ENCODE results near the gene SLC27A4.

The SLC27A4 gene

DNA sequence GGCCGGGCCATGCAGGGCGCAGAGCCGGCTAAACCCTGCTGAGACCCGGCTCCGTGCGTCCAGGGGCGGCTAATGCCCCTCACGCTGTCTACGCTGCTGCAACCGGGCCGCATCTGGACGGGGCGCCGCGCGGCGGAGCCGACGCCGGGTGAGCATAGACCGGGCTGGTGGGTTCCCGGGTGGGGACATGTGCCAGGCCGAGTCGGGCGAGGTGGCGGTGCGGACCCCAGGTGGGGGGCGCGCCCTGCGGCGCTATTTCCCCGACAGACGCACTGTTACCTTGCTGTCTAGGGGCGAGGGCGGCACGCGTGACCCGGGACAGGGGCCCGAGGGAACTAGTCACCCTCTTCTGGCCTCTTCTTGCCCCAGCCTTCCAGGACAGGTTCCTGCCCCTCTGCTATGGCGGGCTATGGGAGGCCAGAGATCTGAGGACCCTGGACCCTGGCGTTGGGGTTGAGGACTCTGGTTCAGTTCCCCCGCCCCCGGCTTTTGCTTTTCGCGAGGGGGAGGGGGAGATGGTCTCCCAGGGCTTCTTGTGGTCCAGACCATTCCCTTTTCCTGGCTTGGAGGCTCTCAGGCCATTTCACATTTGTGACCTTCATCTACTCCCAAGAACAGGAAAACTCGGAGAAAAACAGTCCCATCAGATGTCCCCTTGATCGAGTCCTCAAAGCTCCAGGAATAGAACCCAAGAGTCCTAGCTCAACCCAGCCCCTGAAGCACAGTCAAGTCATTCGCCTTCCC lies 536 bp downstream of the SLC27A4 start:
- no peak for TF ChIP-seq POLR2A (IDR thresholded peaks at IDR 0.05; ENCODE audit: low read length)
- no peak for TF ChIP-seq GATA1 (IDR thresholded peaks at IDR 0.05; ENCODE audit: low read depth, low read length)

DNA sequence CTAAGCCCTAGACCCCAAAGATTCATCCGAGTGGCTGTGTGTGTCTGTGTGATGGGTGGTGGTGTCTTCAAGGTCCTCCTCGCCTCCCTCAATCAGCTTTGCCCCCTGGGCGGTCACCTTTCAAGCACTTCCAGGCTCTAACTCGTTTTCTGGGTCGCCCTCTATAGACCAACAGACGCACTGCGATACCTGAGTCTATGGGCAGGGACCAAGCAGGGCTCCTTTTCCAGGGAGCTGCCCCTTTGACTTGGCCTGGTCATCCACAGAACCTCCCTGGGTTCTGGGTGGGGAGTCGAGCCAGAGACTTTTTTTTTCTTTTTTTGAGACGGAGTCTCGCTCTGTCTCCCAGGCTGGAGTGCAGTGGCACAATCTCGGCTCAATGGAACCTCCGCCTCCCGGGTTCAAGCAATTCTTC lies 1.1 kb downstream of the SLC27A4 start:
- peak; percentile 78 to 84 for DNase-seq
- TF ChIP-seq GATA1 (IDR thresholded peaks at IDR 0.05; ENCODE audit: low read depth, low read length) (no peak), POLR2A (IDR thresholded peaks at IDR 0.05; ENCODE audit: low read length) (no peak)

More for the DNA sequence above, 536 bp downstream of the SLC27A4 start:
- no peak for DNase-seq

DNA sequence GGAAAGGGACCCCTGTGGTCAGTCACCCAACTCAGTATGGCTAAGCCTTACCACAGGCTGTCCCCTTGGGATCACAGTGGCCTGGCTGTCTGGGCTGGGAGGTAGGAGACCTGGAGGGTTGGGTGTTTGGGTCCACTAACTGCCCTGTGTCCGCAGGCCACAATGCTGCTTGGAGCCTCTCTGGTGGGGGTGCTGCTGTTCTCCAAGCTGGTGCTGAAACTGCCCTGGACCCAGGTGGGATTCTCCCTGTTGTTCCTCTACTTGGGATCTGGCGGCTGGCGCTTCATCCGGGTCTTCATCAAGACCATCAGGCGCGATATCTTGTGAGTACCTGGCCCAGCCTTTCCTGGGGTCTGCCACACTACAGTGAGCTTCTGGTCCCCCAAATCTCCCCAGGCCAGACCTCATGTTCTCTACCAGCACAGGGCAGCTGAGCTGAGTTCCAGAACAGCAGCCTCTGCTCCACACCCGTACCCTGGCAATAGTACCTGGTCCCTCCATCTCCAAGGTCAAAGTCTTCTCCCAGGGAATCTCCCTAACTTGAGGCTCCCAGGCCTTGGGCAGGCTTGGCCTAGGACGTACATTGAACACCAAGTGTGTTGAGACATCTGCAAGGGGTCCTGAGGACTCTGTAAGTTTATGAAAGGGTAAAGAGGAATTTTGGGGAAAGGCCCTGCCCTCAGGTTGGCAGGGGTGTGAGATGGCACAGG lies 2.8 kb downstream of the SLC27A4 start:
- no peak for TF ChIP-seq POLR2A (IDR thresholded peaks at IDR 0.05; ENCODE audit: low read length)
- no peak for TF ChIP-seq GATA1 (IDR thresholded peaks at IDR 0.05; ENCODE audit: low read depth, low read length)
- DNase-seq = no peak

DNA sequence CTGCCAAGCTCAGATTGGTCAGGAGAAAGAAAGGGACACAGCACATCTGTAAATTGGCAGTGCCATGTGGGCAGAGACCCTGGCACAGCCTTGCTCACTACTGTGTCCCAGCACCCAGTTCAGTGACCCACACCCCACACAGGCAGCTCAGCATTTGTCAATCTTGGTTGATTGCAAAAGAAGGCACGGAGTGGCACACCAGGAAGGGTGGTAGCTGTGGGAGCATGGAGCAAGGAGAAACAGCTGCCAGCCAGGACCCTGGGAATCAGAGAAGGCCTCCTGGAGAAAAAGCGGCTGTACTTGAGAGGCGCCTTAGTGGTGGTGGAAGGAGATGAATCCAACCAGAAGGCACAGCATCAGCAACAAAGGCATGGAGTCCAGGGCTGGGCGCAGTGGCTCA lies 3.5 kb downstream of the SLC27A4 start:
- DNase-seq = no peak
- TF ChIP-seq POLR2A (IDR thresholded peaks at IDR 0.05; ENCODE audit: low read length) (no peak), GATA1 (IDR thresholded peaks at IDR 0.05; ENCODE audit: low read depth, low read length) (no peak)

DNA sequence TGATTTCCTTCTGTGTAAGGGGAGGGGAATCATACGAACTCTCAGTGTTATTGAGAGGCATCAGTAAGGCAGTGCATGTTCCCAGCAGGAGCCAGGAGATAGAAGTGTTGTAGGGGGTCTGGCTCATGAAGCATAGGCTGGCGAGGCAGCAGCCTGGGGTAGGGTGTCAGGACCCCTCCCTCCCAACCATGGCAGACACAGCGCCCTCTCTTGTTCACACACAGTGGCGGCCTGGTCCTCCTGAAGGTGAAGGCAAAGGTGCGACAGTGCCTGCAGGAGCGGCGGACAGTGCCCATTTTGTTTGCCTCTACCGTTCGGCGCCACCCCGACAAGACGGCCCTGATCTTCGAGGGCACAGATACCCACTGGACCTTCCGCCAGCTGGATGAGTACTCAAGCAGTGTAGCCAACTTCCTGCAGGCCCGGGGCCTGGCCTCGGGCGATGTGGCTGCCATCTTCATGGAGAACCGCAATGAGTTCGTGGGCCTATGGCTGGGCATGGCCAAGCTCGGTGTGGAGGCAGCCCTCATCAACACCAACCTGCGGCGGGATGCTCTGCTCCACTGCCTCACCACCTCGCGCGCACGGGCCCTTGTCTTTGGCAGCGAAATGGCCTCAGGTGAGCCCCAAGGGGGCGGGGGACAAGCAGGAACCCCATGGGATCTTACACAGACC lies 4.7 kb downstream of the SLC27A4 start:
- no peak for DNase-seq
- TF ChIP-seq GATA1 (IDR thresholded peaks at IDR 0.05; ENCODE audit: low read depth, low read length) (no peak), POLR2A (IDR thresholded peaks at IDR 0.05; ENCODE audit: low read length) (no peak)

DNA sequence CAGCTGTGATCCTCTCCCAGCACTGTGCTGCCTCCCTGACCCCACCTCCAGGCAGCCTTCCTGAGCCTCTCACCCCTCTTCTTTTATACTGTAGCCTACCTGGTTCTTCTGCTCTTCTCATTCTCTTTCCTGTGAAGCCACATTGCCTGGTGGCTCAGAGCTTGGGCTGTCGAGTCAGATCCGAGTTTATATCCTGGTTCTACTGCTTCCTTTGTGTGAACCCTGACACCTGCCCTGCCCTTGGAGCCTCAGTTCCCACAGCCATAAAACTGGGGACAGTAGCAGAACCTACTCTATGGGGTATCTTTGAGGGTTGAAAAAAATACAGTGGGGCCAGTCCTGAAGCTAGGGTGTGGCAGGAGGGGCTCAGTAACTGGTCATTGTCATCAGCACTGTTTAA lies 8.8 kb downstream of the SLC27A4 start:
- no peak for DNase-seq
- TF ChIP-seq GATA1 (IDR thresholded peaks at IDR 0.05; ENCODE audit: low read depth, low read length) (no peak), POLR2A (IDR thresholded peaks at IDR 0.05; ENCODE audit: low read length) (no peak)

DNA sequence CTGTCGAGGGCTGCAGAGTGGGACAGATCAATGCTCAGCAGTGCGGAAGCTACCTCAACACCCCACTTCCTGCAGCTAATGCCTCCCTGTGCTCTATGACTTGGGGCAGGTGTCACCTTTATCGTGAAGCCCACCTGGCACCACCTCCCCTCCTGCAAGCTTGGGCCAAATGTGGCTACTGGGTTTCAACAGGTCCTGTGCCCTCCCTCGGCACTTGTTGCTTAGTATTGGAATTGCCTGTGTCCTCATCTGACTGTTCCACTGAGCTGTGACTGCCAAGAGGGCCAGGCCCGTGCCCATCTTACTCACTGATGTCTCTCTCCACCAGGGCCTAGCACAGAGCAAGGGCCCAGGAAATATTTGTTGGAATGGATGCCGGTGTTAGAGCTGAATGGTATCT lies 9.4 kb downstream of the SLC27A4 start:
- TF ChIP-seq POLR2A (IDR thresholded peaks at IDR 0.05; ENCODE audit: low read length) (no peak), GATA1 (IDR thresholded peaks at IDR 0.05; ENCODE audit: low read depth, low read length) (no peak)
- no peak for DNase-seq

DNA sequence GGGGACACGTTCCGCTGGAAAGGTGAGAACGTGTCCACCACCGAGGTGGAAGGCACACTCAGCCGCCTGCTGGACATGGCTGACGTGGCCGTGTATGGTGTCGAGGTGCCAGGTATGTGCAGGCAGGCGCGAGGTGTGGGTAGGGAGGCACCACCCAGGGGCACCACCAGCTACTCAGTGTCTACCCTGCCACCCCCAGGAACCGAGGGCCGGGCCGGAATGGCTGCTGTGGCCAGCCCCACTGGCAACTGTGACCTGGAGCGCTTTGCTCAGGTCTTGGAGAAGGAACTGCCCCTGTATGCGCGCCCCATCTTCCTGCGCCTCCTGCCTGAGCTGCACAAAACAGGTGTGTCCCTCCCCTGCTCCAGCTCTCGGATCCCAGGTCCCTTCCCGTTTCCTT lies 15.1 kb downstream of the SLC27A4 start:
- TF ChIP-seq POLR2A (IDR thresholded peaks at IDR 0.05; ENCODE audit: low read length) = no peak
- TF ChIP-seq GATA1 (IDR thresholded peaks at IDR 0.05; ENCODE audit: low read depth, low read length) = no peak
- no peak for DNase-seq

DNA sequence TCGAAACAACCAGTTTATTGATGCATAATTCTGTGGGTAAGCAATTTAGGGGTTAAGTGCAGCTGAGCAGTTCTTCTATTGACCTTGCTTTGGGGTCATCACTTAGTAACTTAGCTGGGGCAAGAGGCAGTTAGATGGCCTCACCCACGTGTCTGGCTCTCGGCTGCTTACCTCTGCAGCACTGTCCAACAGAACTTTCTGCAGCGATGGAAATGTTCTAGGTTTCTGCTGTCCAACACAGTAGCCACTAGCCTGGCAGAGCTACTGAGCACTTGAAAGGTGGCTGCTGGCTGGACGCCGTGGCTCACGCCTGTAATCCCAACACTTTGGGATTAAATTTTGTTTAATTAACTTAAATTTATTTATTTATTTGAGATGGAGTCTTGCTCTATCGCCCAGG lies 17.8 kb downstream of the SLC27A4 start:
- TF ChIP-seq POLR2A (IDR thresholded peaks at IDR 0.05; ENCODE audit: low read length) (no peak), GATA1 (IDR thresholded peaks at IDR 0.05; ENCODE audit: low read depth, low read length) (no peak)
- no peak for DNase-seq

DNA sequence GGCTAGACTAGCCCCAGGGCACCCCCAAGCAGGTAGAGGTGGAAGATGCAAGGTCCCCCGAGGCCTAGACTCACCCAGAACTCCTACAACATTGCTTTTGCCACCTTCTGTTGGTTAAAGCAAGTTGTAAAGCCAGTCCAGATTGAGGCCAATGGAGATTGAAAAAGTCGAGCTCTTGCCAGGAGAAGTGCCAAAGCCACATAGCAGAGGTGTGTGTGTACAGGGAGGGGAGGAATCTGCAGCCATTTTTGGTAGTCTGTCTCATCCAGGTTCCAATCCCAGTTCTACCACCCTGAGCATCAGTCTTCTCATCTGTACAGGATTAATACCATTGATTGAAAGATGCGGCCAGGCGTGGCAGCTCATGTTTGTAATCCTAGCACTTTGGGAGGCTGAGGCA lies 18.5 kb downstream of the SLC27A4 start:
- TF ChIP-seq GATA1 (IDR thresholded peaks at IDR 0.05; ENCODE audit: low read depth, low read length) = no peak
- no peak for TF ChIP-seq POLR2A (IDR thresholded peaks at IDR 0.05; ENCODE audit: low read length)
- no peak for DNase-seq

DNA sequence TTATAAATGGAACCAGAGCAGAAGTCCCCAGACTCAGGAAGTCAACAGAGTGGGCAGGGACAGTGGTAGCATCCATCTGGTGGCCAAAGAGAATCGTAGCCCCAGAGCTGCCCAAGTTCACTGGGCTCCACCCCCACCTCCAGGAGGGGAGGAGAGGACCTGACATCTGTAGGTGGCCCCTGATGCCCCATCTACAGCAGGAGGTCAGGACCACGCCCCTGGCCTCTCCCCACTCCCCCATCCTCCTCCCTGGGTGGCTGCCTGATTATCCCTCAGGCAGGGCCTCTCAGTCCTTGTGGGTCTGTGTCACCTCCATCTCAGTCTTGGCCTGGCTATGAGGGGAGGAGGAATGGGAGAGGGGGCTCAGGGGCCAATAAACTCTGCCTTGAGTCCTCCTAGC lies 20.5 kb downstream of the SLC27A4 start:
- TF ChIP-seq POLR2A (IDR thresholded peaks at IDR 0.05; ENCODE audit: low read length) (no peak), GATA1 (IDR thresholded peaks at IDR 0.05; ENCODE audit: low read depth, low read length) (no peak)

DNA sequence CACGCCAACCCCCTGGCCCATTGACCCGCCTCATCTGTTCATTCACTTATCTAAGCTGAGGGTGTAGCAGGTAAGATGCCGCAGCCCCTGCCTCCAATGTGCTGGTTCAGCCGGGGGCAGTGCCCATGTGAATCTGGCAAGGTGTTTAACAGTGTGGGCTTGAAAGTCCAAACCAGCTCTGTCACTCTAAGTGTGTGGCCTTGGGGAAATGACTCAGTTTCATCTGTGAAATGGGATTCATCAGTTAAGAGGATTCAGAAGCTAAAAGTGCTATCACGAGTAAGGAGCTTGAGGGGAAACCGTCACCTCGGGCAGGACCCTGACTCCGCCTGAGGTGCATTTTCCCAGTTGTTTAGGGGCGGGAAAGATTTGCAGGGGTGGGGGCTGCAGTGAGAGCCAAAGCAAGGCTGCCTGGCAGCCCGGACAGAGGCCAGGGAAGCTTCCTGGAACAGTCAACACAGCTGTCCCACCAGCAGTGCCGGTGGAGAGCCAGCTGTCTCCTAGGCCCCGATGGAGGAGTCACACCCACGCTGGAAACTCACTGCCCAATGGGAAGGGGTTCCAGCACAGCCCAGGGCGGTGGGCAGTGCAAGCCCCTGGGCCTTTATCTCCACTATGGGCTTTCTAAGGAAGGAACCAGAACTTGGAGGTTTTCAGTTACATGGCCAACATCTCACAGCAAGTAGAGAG lies 21.1 kb downstream of the SLC27A4 start:
- no peak for DNase-seq
- TF ChIP-seq GATA1 (IDR thresholded peaks at IDR 0.05; ENCODE audit: low read depth, low read length) = no peak

More for the DNA sequence above, 20.5 kb downstream of the SLC27A4 start:
- no peak for DNase-seq

DNA sequence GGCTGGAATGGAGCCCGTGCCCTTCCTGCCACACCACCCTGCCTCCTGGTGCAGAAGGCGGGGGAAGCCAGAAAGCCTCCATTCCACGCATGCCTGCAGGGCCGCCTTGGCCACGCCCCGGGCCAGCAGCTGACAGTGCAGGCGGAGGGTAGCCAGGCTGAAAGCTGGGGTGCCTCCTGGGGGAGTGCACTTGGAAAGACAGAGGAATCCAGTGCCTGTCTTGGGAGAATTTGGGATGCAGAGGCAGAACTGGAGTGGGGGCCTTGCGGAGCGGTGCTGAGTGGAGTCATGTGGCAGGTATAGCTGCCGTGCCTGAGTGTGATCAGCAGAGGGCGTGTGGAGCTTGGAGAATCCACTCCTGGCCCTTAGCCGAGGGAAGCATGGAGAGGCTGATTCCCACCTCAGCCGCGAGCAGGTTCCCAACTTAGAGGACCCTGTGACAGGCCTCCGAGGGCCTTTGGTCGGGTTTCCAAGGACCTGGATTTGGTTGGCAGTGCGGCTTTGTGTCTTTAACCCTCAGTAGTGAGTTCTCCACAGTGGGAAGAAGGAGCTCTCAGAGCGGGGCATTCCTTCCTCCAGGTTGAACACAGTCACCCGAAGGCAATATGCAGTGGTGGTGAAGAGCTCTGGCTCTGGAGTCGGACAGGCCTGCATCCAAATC lies 21.8 kb downstream of the SLC27A4 start:
- TF ChIP-seq GATA1 (IDR thresholded peaks at IDR 0.05; ENCODE audit: low read depth, low read length) = no peak
- TF ChIP-seq POLR2A (IDR thresholded peaks at IDR 0.05; ENCODE audit: low read length) = peak; percentile 24
- DNase-seq = peak; percentile 66 to 83

Data from erythroblast (primary cell).